IMR-90 (cell line): Measurements from ENCODE around the gene ZNF77. TPM values are rescaled to one million over a fixed set of nuclear protein-coding genes. Genes with fewer than 3 reads are reported as not detected.

Experiments used
- ATAC-seq: fragments of 200-7000 bp; cut with Tn5 transposase; 2 replicates; pipeline ENCODE4 v1.9.1; 2020; ENCODE audit warnings: low read depth, mild to moderate bottlenecking, moderate library complexity
- BruUV-seq: library from RNA; stranded (reverse); fragments of 400-500 nt; replicated peaks from 2 replicates; lab custom pipeline; 2021; lab: Mats Ljungman, UMichigan
- CTCF ChIA-PET: fragments of 300-600 bp; formaldehyde crosslinking; extraction: SDS; loops from one replicate; lab custom pipeline; 2021; ENCODE audit warnings: antibody characterized with exemption; lab: Yijun Ruan, JAX
- POLR2A ChIA-PET: fragments of 300-600 bp; sonication (Branson Sonifier 250); formaldehyde crosslinking; loops from one replicate; lab custom pipeline; 2022; ENCODE audit warnings: antibody characterized with exemption; ENCODE audit not compliant: unreplicated experiment; lab: Charles Lee
- DNase-seq: peaks from one replicate; pipeline ENCODE4 v3.0.0; 2013
- H2AFZ ChIP-seq: replicated peaks from 2 replicates; pipeline ENCODE3; 2013; ENCODE audit warnings: low read length, mild to moderate bottlenecking; ENCODE audit not compliant: poor library complexity
- H2AK5ac ChIP-seq: 2 replicates; pipeline ENCODE4 v1.6.1; 2013; ENCODE audit warnings: low read depth, low read length, inconsistent platforms
- H2AK9ac ChIP-seq: replicated peaks from 2 replicates; pipeline ENCODE3; 2013; ENCODE audit warnings: mild to moderate bottlenecking, low read depth, low read length, moderate library complexity; ENCODE audit not compliant: poor library complexity
- H2BK120ac ChIP-seq: 2 replicates; pipeline ENCODE4 v1.6.1; 2013; ENCODE audit warnings: low read depth, low read length, inconsistent platforms
- H2BK15ac ChIP-seq: 3 replicates; pipeline ENCODE4 v1.6.1; 2013; ENCODE audit warnings: low read depth, low read length, inconsistent platforms
- H2BK20ac ChIP-seq: 2 replicates; pipeline ENCODE4 v1.6.1; 2013; ENCODE audit warnings: low read depth, mild to moderate bottlenecking, inconsistent platforms, low read length, moderate library complexity
- H2BK5ac ChIP-seq: 2 replicates; pipeline ENCODE4 v1.6.1; 2013; ENCODE audit warnings: mild to moderate bottlenecking, low read depth, low read length, inconsistent platforms; ENCODE audit not compliant: poor library complexity, severe bottlenecking
- H3K14ac ChIP-seq: replicated peaks from 2 replicates; pipeline ENCODE4 v1.6.1; 2013; ENCODE audit warnings: low read depth, low read length, inconsistent platforms
- H3K18ac ChIP-seq: 2 replicates; pipeline ENCODE4 v1.6.1; 2013; ENCODE audit warnings: low read depth, low read length, control low read depth
- H3K23ac ChIP-seq: 2 replicates; pipeline ENCODE4 v1.6.1; 2013; ENCODE audit warnings: low read depth, low read length, inconsistent platforms
- H3K27ac ChIP-seq: 2 replicates; pipeline ENCODE4 v1.5.1; 2013; ENCODE audit warnings: mild to moderate bottlenecking, control low read depth, low read length; ENCODE audit not compliant: insufficient read depth
- H3K27me3 ChIP-seq: 2 replicates; pipeline ENCODE4 v1.6.1; 2013; ENCODE audit warnings: low read length; ENCODE audit not compliant: control insufficient read depth, insufficient read depth
- H3K36me3 ChIP-seq: 2 replicates; pipeline ENCODE4 v1.6.1; 2013; ENCODE audit warnings: low read length, mixed read lengths; ENCODE audit not compliant: control insufficient read depth, insufficient read depth
- H3K4ac ChIP-seq: 2 replicates; pipeline ENCODE4 v1.6.1; 2013; ENCODE audit warnings: low read depth, low read length, inconsistent platforms
- H3K4me1 ChIP-seq: 2 replicates; pipeline ENCODE4 v1.6.1; 2013; ENCODE audit warnings: low read length, mixed read lengths; ENCODE audit not compliant: control insufficient read depth, insufficient read depth
- H3K4me2 ChIP-seq: 2 replicates; pipeline ENCODE4 v1.6.1; 2013; ENCODE audit warnings: low read depth, mild to moderate bottlenecking, control low read depth, low read length, moderate library complexity
- H3K4me3 ChIP-seq: 2 replicates; pipeline ENCODE4 v1.5.1; 2013; ENCODE audit warnings: low read depth, mild to moderate bottlenecking, control low read depth, low read length, moderate library complexity; ENCODE audit not compliant: insufficient read depth
- H3K56ac ChIP-seq: 2 replicates; pipeline ENCODE4 v1.6.1; 2013; ENCODE audit warnings: low read length, inconsistent platforms; ENCODE audit not compliant: insufficient read depth; ENCODE audit errors: extremely low read depth
- H3K79me1 ChIP-seq, 2 experiments: 2 replicates each; pipeline ENCODE4 v1.6.1; 2013; ENCODE audit warnings: low read length in 2 of 2, inconsistent platforms in 1 of 2, low read depth in 1 of 2
- H3K9ac ChIP-seq: 2 replicates; pipeline ENCODE4 v1.6.1; 2013; ENCODE audit warnings: low read depth, low read length, control low read depth
- H3K9me1 ChIP-seq: 2 replicates; pipeline ENCODE4 v1.6.1; 2013; ENCODE audit warnings: low read length, inconsistent platforms; ENCODE audit not compliant: insufficient read depth
- H3K9me3 ChIP-seq: 2 replicates; pipeline ENCODE4 v1.6.1; 2013; ENCODE audit warnings: low read length; ENCODE audit not compliant: control insufficient read depth, insufficient read depth
- H4K20me1 ChIP-seq: 2 replicates; pipeline ENCODE4 v1.6.1; 2013; ENCODE audit warnings: low read length, inconsistent platforms; ENCODE audit not compliant: insufficient read depth
- H4K5ac ChIP-seq: 2 replicates; pipeline ENCODE4 v1.6.1; 2013; ENCODE audit warnings: mild to moderate bottlenecking, low read depth, low read length, control low read depth
- H4K8ac ChIP-seq, 2 experiments: 2 replicates each; pipeline ENCODE4 v1.6.1; 2013; ENCODE audit warnings: low read depth in 2 of 2, low read length in 2 of 2, control low read depth in 1 of 2, inconsistent platforms in 1 of 2
- H4K91ac ChIP-seq: 2 replicates; pipeline ENCODE4 v1.6.1; 2013; ENCODE audit warnings: low read depth, low read length, inconsistent platforms; ENCODE audit not compliant: insufficient read depth
- MAZ ChIP-seq: IDR thresholded peaks from 2 replicates; pipeline ENCODE4 v1.6.1; 2012; ENCODE audit warnings: low read depth, mild to moderate bottlenecking, low read length, improper control_type of control experiment, moderate library complexity, borderline replicate concordance
- RFX5 ChIP-seq: IDR thresholded peaks from 2 replicates; pipeline ENCODE4 v1.8.0; 2012; ENCODE audit warnings: low read depth, mild to moderate bottlenecking, low read length, moderate library complexity
- WGBS, 2 experiments: methylation state at CpG; one replicate each; pipeline versions ENCODE4 v1.1.5 to v1.1.7; 2013; ENCODE audit warnings: missing lambda C conversion rate in 2 of 2; ENCODE audit not compliant: insufficient read length in 1 of 2; ENCODE audit errors: extremely low coverage in 2 of 2; 5-methylcytosine and 5-hydroxymethylcytosine counted together
- dilution Hi-C: fragments of 300-500 bp; cut with HindIII; formaldehyde crosslinking; loops from one replicate; pipeline ENCODE4 v1.14.3; 2018; ENCODE audit warnings: low sequenced_read_pairs; ENCODE audit not compliant: unreplicated experiment
- in situ Hi-C: fragments of 300-500 bp; cut with MboI; formaldehyde crosslinking; loops from 3 replicates; pipeline ENCODE4 v1.14.3; 2019; ENCODE audit warnings: low sequenced_read_pairs, inconsistent platforms, mixed read lengths
- intact Hi-C: fragments of 100-400 bp; cut with micrococcal nuclease; formaldehyde crosslinking; loops from 2 replicates; pipeline ENCODE4 v1.10.0; 2022
- polyA plus RNA-seq, 3 experiments: library from polyadenylated mRNA; depleted of rRNA; stranded (reverse); fragments of >200 nt; gene quantifications; 2 replicates each; pipeline ENCODE4 v1.2.3, GENCODE V29; 2012; ENCODE audit warnings: low replicate concordance in 1 of 3
- total RNA-seq: library from RNA; depleted of rRNA; stranded (reverse); fragments of >200 nt; gene quantifications from 2 replicates; pipeline ENCODE4 v1.2.3, GENCODE V29; 2012

ZNF77 gene
- total and polyA plus RNA-seq, 2 of the 4 experiments (the other 2 are of a cell fraction), result 3.6 to 6.5 TPM

- DNase-seq (peak; percentile 7), ATAC-seq (peak; percentile 60)
- Histone ChIP-seq H3K9ac (no peak overlapping the region), H4K20me1 (no peaks in the 10 kb centered on the region), H4K8ac (peak overlapping the region; percentile 45 to 62; a peak in 3 of 4 replicates), H3K56ac (no peak overlapping the region), H2BK20ac (no peak overlapping the region), H3K27ac (peak overlapping the region; percentile 22; the same call in 1 of the 2 replicates), H2AK5ac (peak overlapping the region; percentile 39; the same call in 1 of the 2 replicates), H2BK120ac (no peak overlapping the region), H3K4me1 (peaks cover 8% of the 10 kb centered on the region; the same call in 1 of the 2 replicates), H3K79me1 (no peaks in the 10 kb centered on the region), H2AK9ac (no peak overlapping the region), H3K4me2 (peak overlapping the region; percentile 76), H3K23ac (no peak overlapping the region), H3K4me3 (peak overlapping the region; percentile 43), H3K9me1 (no peaks in the 10 kb centered on the region), H2BK15ac (no peak overlapping the region), H4K91ac (peak overlapping the region; percentile 11; the same call in 1 of the 2 replicates), H3K27me3 (peaks cover 15% of the 10 kb centered on the region), H3K18ac (no peak overlapping the region; the same call in 1 of the 2 replicates), H4K5ac (no peak overlapping the region; the same call in 1 of the 2 replicates), H3K14ac (0 out of 2 replicates have a peak overlapping the region, but pooled peaks have one; percentile 14), H2BK5ac (no peak overlapping the region), H3K9me3 (no peaks in the 10 kb centered on the region), H3K4ac (0 out of 2 replicates have a peak overlapping the region, but pooled peaks have one; percentile 16), H2AFZ (peak overlapping the region; percentile 88), H3K36me3 (no peaks in the 10 kb centered on the region)
- POLR2A ChIA-PET, result no interaction called here
- CTCF ChIA-PET, result no interaction called here
- TF ChIP-seq MAZ (peak; percentile 61; the same call in 1 of the 2 replicates), RFX5 (no peak)
- no TSS peak for BruUV-seq
- WGBS, 2 experiments, result 13% methylated on average over 15 of the region's 24 CpGs; no CpG with 5 or more reads in 1 of the 2 experiments
- dilution Hi-C loops (no loop called here), in situ Hi-C loops (no loop called here), intact Hi-C loops (no loop called here)
Observed at GRCh38 chr19:2983351-2984214, 38.8 kb upstream of the ZNF77 start.
